GM21515 (cell line): ENCODE results near the gene ANXA6.
A peak's percentile ranks its signal among the peaks of the same experiment; 100 is the strongest.

Experiments used
- ATAC-seq: cut with Tn5 transposase; IDR thresholded peaks from one replicate; pipeline ENCODE4 v1.9.1; 2021; ENCODE audit not compliant: unreplicated experiment

The ANXA6 gene

DNA sequence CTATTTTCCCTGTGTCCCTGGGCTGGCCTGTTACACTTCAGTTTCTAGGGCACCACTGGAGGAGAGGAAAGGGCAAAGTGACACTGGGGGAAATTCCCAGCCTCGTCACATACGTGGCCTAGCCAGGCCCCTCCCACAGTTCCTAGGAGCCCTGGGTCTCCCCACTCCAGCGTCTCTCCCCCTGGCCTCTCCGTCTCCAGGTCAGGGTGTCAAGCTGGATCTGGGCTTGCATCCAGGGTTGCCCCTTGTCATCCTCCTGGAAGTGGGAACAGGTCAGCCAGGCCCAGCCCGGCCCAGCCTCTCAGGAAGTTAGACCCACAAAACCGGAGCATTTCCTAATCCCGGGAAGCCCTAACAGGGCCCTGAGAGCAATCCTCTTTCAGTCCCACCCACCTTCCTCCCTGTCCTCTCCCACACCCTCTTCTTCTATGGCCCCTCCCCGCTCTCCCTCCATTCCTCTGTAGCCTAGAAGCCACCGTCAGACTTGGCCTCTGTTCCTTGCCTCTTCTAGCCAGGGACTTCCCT lies 72.0 kb downstream of the ANXA6 start:
- ATAC-seq, result no peak

DNA sequence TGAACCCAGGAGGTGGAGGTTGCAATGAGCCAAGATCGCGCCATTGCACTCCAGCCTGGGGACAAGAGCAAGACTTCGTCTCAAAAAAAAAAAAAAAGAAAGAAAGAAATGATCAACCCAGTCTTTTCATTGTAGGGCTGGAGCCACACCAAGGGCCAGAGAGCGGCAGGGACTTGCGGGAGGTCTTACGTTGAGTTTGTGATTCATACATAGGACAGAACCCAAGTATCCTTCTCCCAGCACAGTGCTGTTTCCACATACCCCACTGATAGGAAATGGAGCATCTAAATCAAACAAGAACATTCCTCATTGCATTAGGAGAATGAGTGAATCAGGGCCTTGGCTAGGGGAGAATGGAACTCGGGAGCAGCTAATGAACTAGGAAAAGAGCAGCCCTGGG lies 73.2 kb downstream of the ANXA6 start:
- no peak for ATAC-seq

DNA sequence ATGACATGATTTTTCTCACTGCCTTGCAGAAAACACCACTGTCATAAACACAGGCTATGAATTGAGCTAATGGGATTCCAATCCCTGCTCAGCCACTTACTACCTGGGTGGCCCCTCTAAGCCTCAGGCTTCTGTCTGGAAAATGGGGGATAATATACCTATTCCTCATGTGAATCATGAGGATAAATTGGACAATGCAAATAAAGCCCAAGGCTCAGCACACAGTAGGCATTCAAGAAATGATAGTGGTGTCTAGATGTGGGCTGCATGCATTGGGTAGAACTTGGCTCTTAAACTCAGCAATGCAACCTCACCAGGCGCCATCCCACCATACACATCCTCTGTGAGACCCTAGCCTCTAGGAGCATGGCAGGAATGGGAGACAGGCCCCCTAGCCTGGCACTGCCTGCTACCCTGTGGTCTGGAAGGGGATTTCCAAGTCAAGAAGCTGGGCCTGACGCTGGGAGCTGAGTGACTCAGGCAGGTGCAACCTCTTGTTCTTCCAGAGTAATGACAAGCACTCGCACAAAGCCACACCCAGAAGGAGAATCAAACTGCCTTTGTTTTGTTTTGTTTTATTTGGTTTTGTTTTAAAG lies 74.4 kb downstream of the ANXA6 start:
- no peak for ATAC-seq

- no peak for ATAC-seq
Observed at GRCh38 chr5:151082282-151082902, 75.2 kb downstream of the ANXA6 start.

DNA sequence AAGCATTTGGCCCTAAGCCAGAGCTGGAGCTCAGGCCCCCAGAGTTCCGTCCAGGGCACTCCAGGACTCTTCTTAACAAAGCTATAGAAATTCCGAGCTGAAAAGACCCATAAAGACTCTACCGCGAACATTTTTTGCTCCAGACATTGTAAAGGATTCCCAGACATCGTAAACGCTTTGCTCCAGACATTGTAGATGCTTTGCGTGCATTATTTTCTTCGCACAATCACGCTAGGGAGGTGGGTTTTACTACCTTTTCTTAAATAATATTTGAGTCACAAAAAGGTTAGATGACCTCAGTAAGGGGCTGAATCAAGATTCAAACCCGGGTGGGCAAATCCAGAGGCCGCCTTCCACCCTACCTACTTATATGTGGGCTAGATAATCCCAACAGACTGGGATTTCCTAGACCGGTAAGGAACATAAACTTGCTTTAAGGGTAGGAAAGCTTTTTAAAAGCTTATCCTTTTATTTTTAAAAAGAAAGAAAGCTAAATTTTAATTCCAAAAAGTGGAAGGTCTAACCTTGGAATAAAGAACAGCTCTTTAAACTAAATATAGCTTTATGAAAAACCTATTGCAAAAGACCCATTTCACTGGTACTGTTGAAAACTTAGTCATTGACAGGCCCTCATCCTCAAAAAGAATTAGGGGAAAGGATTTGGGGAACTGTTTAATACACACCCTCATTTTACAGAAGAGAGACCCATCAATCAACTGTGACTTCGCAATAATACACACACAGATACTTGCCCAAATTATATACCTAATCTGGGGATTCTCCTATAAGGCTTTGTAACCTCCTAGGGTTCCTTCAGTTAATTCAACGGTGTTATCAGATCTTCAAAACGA lies 75.9 kb downstream of the ANXA6 start:
- ATAC-seq, result no peak

GRCh38 chr5:151080613-151081430 lies 76.8 kb downstream of the ANXA6 start, which contains the start of gene TNIP1:
TNIP1 (minus strand) TSS chr5:151081034; CDS start chr5:151065095, 15,939 bp downstream.
- peak; percentile 71 for ATAC-seq

- no peak for ATAC-seq
Observed at GRCh38 chr5:151079838-151080612, 77.6 kb downstream of the ANXA6 start.

GRCh38 chr5:151078490-151079262 lies 78.9 kb downstream of the ANXA6 start:
- peak; percentile 42 for ATAC-seq

GRCh38 chr5:151077967-151078366 lies 79.6 kb downstream of the ANXA6 start:
- ATAC-seq, result no peak

- no peak for ATAC-seq
Observed at GRCh38 chr5:151077419-151077818, 80.2 kb downstream of the ANXA6 start.

GRCh38 chr5:151076616-151077015 lies 81.0 kb downstream of the ANXA6 start:
- ATAC-seq, result no peak

- no peak for ATAC-seq
Observed at GRCh38 chr5:151075698-151076331, 81.8 kb downstream of the ANXA6 start.

GRCh38 chr5:151074557-151074956 lies 83.0 kb downstream of the ANXA6 start:
- no peak for ATAC-seq

DNA sequence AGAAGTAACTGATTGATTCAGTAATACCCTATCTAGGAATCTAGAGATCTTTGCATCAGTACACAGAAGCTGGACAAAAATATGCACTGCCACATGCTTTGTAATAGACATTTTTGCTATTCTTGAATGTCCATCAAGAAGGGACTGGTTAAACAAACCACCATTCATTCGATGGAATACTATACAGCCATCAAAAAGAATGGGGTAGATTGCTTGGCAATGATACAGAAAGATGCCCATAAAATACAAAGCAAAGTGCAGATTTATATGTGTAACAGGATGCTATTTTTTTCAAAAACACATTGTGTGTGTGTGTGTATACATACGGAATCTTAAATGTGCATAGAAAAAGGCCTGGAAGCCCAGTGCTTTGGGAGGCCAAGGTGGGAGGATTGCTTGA lies 84.3 kb downstream of the ANXA6 start:
- no peak for ATAC-seq

DNA sequence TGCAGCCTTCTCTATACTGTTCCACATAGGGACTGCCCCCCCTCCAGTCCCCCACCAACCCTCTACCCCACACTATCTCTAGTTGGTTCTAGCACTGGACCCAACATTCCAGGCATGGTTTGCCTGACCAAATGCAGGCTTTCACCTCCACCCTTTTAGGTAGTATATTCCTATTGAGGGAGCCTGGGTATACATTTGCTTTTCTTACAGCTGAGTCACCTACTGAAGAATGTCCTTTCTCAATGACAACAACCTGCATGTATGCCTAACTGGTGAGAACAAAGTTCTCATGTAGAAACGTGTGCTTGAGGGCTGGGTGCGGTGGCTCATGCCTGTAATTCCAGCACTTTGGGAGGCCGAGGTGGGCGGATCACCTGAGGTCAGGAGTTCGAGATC lies 85.0 kb downstream of the ANXA6 start:
- ATAC-seq, result no peak

- ATAC-seq, result no peak
Observed at GRCh38 chr5:151071848-151072629, 85.5 kb downstream of the ANXA6 start.

DNA sequence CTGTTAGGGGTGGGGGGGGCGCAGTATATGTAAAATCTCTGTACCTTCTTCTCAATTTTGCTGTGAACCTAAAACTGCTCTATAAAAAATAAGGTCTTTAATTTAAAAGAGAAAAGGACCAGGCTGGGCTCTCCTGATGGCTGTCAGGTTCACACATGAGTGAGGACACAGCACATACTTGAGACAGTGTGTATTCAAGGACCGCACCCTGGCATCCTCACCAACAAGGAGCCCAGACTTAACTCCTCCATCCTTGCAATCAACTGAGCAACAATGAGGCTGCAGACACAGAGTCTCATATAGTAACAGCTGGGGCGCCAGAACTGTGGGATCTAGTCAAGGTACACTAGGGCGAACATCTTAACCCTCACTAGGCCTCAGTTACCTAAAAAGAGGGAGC lies 86.6 kb downstream of the ANXA6 start:
- ATAC-seq, result no peak

DNA sequence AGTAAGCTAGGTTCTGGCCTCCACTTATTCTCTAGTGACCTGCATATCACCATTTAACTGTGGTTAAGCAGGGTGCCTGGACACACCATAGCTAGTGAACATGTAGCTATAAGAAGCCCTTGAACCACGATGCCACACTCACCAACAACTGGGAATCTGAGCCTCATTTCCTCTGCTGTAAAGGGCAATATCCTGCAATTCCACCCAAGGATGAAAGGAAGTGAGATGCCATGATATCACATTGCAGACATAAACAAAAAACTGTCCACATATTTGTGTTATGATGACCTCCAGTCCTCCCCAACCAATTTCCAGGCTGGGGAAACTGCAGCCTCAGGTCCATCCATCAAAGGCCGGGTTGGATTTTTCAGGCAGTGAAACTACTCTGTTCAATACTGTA lies 87.1 kb downstream of the ANXA6 start:
- no peak for ATAC-seq
